Fibroblast of villous mesenchyme (primary cell): ENCODE results near the gene BBIP1. TPM values are rescaled to one million over a fixed set of nuclear protein-coding genes. Genes with fewer than 3 reads are reported as not detected.
A peak's percentile ranks its signal among the peaks of the same experiment; 100 is the strongest.

Experiments
- DNase-seq: peaks from one replicate; pipeline ENCODE4 v3.0.0-alpha.2; 2010; ENCODE audit warnings: low read depth
- H3K4me3 ChIP-seq: 2 replicates; pipeline ENCODE4 v1.5.1; 2011; ENCODE audit warnings: low read depth, mild to moderate bottlenecking, low read length
- CTCF ChIP-seq: IDR thresholded peaks from 2 replicates; pipeline ENCODE4 v1.5.1; 2012; ENCODE audit warnings: low read depth, mild to moderate bottlenecking, low read length; ENCODE audit not compliant: insufficient read depth
- total RNA-seq: library from RNA; depleted of rRNA; stranded (reverse); fragments of >200 nt; gene quantifications from 2 replicates; pipeline ENCODE4 v1.2.3, GENCODE V29; 2012

BBIP1 gene
- total RNA-seq, 1 donor: 23.3 TPM

- H3K4me3 ChIP-seq: peak overlapping the region; percentile 87
- DNase-seq: no peak
- TF ChIP-seq CTCF: no peak
These were observed 45.0 kb downstream of the BBIP1 start for GRCh38 chr10:110873951-110874350.

- H3K4me3 ChIP-seq: peak overlapping the region; percentile 87
- DNase-seq: no peak
- no peak for TF ChIP-seq CTCF
These were observed 45.7 kb downstream of the BBIP1 start for GRCh38 chr10:110872984-110873923.

GRCh38 chr10:110872145-110872983 lies 46.6 kb downstream of the BBIP1 start:
- TF ChIP-seq CTCF: peak; percentile 23
- peak; percentile 91 for DNase-seq
- H3K4me3 ChIP-seq: peak overlapping the region; percentile 87

- DNase-seq: peak; percentile 98
- no peak for TF ChIP-seq CTCF
- peak within 1 kb of the TSS; percentile 87 for H3K4me3 ChIP-seq
These were observed 47.5 kb downstream of the BBIP1 start, which contains the start of gene PDCD4 for GRCh38 chr10:110871298-110872084. Gene PDCD4 (plus strand): TSS chr10:110871928. CDS start chr10:110876028, 4,100 bp downstream.

GRCh38 chr10:110870823-110871297 lies 48.1 kb downstream of the BBIP1 start:
- H3K4me3 ChIP-seq: peak overlapping the region; percentile 87
- no peak for DNase-seq
- no peak for TF ChIP-seq CTCF

- no peak for DNase-seq
- H3K4me3 ChIP-seq: no peak overlapping the region
- TF ChIP-seq CTCF: no peak
These were observed 50.0 kb downstream of the BBIP1 start for GRCh38 chr10:110868981-110869380.
